Uterus (tissue), 4 donors: Measurements from ENCODE around the gene ADAMTS19. TPM values are rescaled to one million over a fixed set of nuclear protein-coding genes. Genes with fewer than 3 reads are reported as not detected.

Experiments used
- DNase-seq, 2 donors: peaks; one replicate each; pipeline ENCODE4 v3.0.0-alpha.2; 2019 to 2020
- H3K27ac ChIP-seq, 2 donors: fragments of 200-600 bp; sonication (generic); 1 replicate in 1 of 2; 2 replicates in 1 of 2; pipeline ENCODE4 v1.5.1; 2016 to 2018
- H3K27me3 ChIP-seq, 2 donors: fragments of 200-600 bp; sonication (generic); one replicate each; pipeline ENCODE4 v1.5.1; 2018 to 2019; ENCODE audit warnings: control low read depth in 1 of 2
- H3K36me3 ChIP-seq, 2 donors: fragments of 200-600 bp; sonication (generic); one replicate each; pipeline ENCODE4 v1.5.1; 2019; ENCODE audit warnings: control low read depth in 1 of 2
- H3K4me1 ChIP-seq, 2 donors: fragments of 200-600 bp; sonication (generic); one replicate each; pipeline ENCODE4 v1.5.1; 2018 to 2019; ENCODE audit warnings: control low read depth in 1 of 2
- H3K4me3 ChIP-seq, 2 donors: fragments of 200-600 bp; sonication (generic); 1 replicate in 1 of 2; 2 replicates in 1 of 2; pipeline ENCODE4 v1.5.1; 2018 to 2019; ENCODE audit warnings: mild to moderate bottlenecking in 1 of 2
- H3K9me3 ChIP-seq, 2 donors: fragments of 200-600 bp; sonication (generic); one replicate each; pipeline ENCODE4 v1.5.1; 2019; ENCODE audit warnings: control low read depth in 1 of 2
- CTCF ChIP-seq, 4 experiments: fragments of 200-600 bp in 2 of 4; fragments of 450-650 bp in 2 of 4; sonication (generic) in 2 of 4; IDR thresholded peaks; one replicate each; pipeline ENCODE4 v1.5.1; 2016 to 2019; ENCODE audit warnings: antibody characterized with exemption in 4 of 4, mild to moderate bottlenecking in 2 of 4, moderate library complexity in 1 of 4
- POLR2A ChIP-seq, 2 donors: fragments of 450-650 bp; IDR thresholded peaks; one replicate each; pipeline ENCODE4 v1.6.1; 2016; ENCODE audit warnings: antibody characterized with exemption in 2 of 2, mild to moderate bottlenecking in 1 of 2, moderate library complexity in 1 of 2
- intact Hi-C: fragments of 100-400 bp; cut with DNase I; formaldehyde crosslinking; loops from one replicate; pipeline ENCODE4 v1.15.1; 2023; ENCODE audit warnings: low total_unique reads
- total RNA-seq, 4 donors: library from RNA; depleted of rRNA in 3 of 4; stranded (reverse); fragments of >200 nt in 3 of 4; gene quantifications; one replicate each; pipeline versions ENCODE4 v1.1.0 to v1.2.4, GENCODE V29; 2014 to 2023
- donor health status: DM: yes; HTN: yes; CAD: no.

ADAMTS19 gene
- total RNA-seq, 4 donors from 2014 or later = 1.2 to 132 (median 36.1) TPM

GRCh38 chr5:129507527-129507926 is 47.4 kb downstream of the ADAMTS19 start:
- Histone ChIP-seq H3K4me1 (peaks cover 0 to 15% of the 10 kb centered on the region in 2 donors), H3K4me3 (no peak overlapping the region), H3K27ac (peak overlapping the region in 1 of 2 donors; percentile 48), H3K27me3 (no peaks in the 10 kb centered on the region), H3K9me3 (no peaks in the 10 kb centered on the region), H3K36me3 (no peaks in the 10 kb centered on the region)
- no peak for TF ChIP-seq CTCF (IDR thresholded peaks at IDR 0.05)
- TF ChIP-seq POLR2A (IDR thresholded peaks at IDR 0.05) = no peak
- intact Hi-C loops = no loop called here
- no peak for DNase-seq

GRCh38 chr5:129508606-129509005 is 48.5 kb downstream of the ADAMTS19 start:
- no peak overlapping the region for H3K4me3 ChIP-seq
- peaks cover 0 to 15% of the 10 kb centered on the region in 2 donors for H3K4me1 ChIP-seq
- no peak for DNase-seq
- H3K27ac ChIP-seq = no peak overlapping the region
- no peaks in the 10 kb centered on the region for H3K36me3 ChIP-seq
- TF ChIP-seq CTCF (IDR thresholded peaks at IDR 0.05) = no peak
- TF ChIP-seq POLR2A (IDR thresholded peaks at IDR 0.05) = no peak
- intact Hi-C loops = no loop called here
- H3K27me3 ChIP-seq = no peaks in the 10 kb centered on the region
- H3K9me3 ChIP-seq = no peaks in the 10 kb centered on the region

- H3K27ac ChIP-seq = peak overlapping the region in 1 of 2 donors; percentile 35
- H3K9me3 ChIP-seq = no peaks in the 10 kb centered on the region
- H3K27me3 ChIP-seq = no peaks in the 10 kb centered on the region
- H3K4me3 ChIP-seq = no peak overlapping the region
- intact Hi-C loops = no loop called here
- H3K36me3 ChIP-seq = no peaks in the 10 kb centered on the region
- DNase-seq = no peak
- H3K4me1 ChIP-seq = peaks cover 0 to 15% of the 10 kb centered on the region in 2 donors
- no peak for TF ChIP-seq CTCF (IDR thresholded peaks at IDR 0.05)
- no peak for TF ChIP-seq POLR2A (IDR thresholded peaks at IDR 0.05)
Measured at GRCh38 chr5:129509363-129509975, 49.4 kb downstream of the ADAMTS19 start.

- H3K36me3 ChIP-seq = no peaks in the 10 kb centered on the region
- intact Hi-C loops = no loop called here
- H3K27ac ChIP-seq = no peak overlapping the region
- no peak for DNase-seq
- H3K4me1 ChIP-seq = peaks cover 0 to 7% of the 10 kb centered on the region in 2 donors
- TF ChIP-seq POLR2A (IDR thresholded peaks at IDR 0.05) (no peak), CTCF (IDR thresholded peaks at IDR 0.05) (no peak)
- H3K4me3 ChIP-seq = no peak overlapping the region
- H3K27me3 ChIP-seq = no peaks in the 10 kb centered on the region
- peaks cover 0 to 2% of the 10 kb centered on the region in 2 donors for H3K9me3 ChIP-seq
Measured at GRCh38 chr5:129511291-129511690, 51.2 kb downstream of the ADAMTS19 start.

GRCh38 chr5:129541051-129541450 is 81.0 kb downstream of the ADAMTS19 start:
- H3K9me3 ChIP-seq = no peaks in the 10 kb centered on the region
- no peak overlapping the region for H3K27ac ChIP-seq
- H3K4me3 ChIP-seq = no peak overlapping the region
- no peaks in the 10 kb centered on the region for H3K36me3 ChIP-seq
- no peak for DNase-seq
- intact Hi-C loops = no loop called here
- no peaks in the 10 kb centered on the region for H3K27me3 ChIP-seq
- H3K4me1 ChIP-seq = peaks cover 0 to 4% of the 10 kb centered on the region in 2 donors
- TF ChIP-seq POLR2A (IDR thresholded peaks at IDR 0.05) (no peak), CTCF (IDR thresholded peaks at IDR 0.05) (no peak)
